Kidney epithelial cell (primary cell): ENCODE results near the gene TIMM10. TPM values are rescaled to one million over a fixed set of nuclear protein-coding genes. Genes with fewer than 3 reads are reported as not detected.

Experiments
- DNase-seq: peaks from one replicate; pipeline ENCODE4 v3.0.0-alpha.2; 2010; ENCODE audit warnings: low read depth
- H3K27me3 ChIP-seq: 2 replicates; pipeline ENCODE4 v1.6.0; 2011; ENCODE audit warnings: low read length; ENCODE audit not compliant: control insufficient read depth, insufficient read depth
- H3K36me3 ChIP-seq: 2 replicates; pipeline ENCODE4 v1.5.1; 2011; ENCODE audit warnings: low read length; ENCODE audit not compliant: control insufficient read depth, insufficient read depth
- H3K4me3 ChIP-seq: 2 replicates; pipeline ENCODE4 v1.5.1; 2011; ENCODE audit warnings: low read depth, mild to moderate bottlenecking, control low read depth, low read length
- total RNA-seq: library from RNA; depleted of rRNA; stranded (reverse); fragments of >200 nt; gene quantifications from 2 replicates; pipeline ENCODE4 v1.2.3, GENCODE V29; 2015
- TF ChIP-seq, protein P1 (sequence below): IDR thresholded peaks from 2 replicates; pipeline ENCODE4 v1.5.1; 2011; ENCODE audit warnings: mild to moderate bottlenecking, moderate library complexity, low read length, control low read depth, inconsistent platforms; ENCODE audit not compliant: insufficient read depth, poor library complexity, severe bottlenecking

Gene TIMM10
- total RNA-seq, 1 donor from 2014 or later, result 66.4 TPM

- no peak for DNase-seq
- Histone ChIP-seq H3K27me3 (peaks cover 43% of the 10 kb centered on the region), H3K36me3 (no peaks in the 10 kb centered on the region), H3K4me3 (peak overlapping the region; percentile 30)
- TF ChIP-seq, protein P1, sequence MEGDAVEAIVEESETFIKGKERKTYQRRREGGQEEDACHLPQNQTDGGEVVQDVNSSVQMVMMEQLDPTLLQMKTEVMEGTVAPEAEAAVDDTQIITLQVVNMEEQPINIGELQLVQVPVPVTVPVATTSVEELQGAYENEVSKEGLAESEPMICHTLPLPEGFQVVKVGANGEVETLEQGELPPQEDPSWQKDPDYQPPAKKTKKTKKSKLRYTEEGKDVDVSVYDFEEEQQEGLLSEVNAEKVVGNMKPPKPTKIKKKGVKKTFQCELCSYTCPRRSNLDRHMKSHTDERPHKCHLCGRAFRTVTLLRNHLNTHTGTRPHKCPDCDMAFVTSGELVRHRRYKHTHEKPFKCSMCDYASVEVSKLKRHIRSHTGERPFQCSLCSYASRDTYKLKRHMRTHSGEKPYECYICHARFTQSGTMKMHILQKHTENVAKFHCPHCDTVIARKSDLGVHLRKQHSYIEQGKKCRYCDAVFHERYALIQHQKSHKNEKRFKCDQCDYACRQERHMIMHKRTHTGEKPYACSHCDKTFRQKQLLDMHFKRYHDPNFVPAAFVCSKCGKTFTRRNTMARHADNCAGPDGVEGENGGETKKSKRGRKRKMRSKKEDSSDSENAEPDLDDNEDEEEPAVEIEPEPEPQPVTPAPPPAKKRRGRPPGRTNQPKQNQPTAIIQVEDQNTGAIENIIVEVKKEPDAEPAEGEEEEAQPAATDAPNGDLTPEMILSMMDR, result no peak
Observed at GRCh38 chr11:57481915-57482781, 48.4 kb downstream of the TIMM10 start.

GRCh38 chr11:57481315-57481714 is 49.2 kb downstream of the TIMM10 start:
- Histone ChIP-seq H3K4me3 (no peak overlapping the region), H3K36me3 (no peaks in the 10 kb centered on the region), H3K27me3 (peaks cover 50% of the 10 kb centered on the region)
- DNase-seq, result no peak
- TF ChIP-seq, protein P1, result no peak

DNA sequence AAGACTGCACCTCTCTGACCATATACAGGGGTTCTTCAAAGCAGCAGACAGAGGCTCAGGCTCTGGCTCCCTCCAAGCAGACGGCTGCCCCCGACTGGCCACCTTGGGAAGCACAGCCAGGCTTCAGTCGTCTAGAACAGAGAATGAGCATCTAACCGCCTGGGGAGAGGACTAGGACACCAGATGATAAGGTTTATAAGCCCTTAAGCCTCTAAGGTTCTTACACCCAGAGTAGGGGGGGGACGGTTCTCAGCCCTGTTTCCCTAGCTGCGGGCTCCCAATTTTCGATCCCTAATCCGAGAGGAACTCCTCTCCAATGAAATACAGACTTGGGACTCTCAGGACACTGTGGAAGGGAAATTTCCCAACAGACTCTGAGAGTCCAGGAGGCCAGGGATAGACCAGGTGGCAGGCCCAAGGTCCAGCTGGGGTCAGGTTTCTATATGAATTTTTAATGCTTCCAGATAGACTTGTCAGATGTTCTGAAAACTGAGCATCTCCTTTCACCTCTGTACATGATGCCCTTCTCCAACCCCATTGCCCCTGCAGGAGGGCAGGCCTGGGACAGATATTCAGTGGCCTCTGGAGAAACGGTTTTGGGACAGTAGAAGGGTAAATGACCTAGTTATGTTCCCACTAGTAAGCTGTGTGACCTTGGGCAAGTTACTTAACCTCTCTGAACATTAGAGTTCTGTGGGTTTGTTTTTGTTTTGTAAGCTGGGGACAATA is 50.0 kb downstream of the TIMM10 start:
- no peak for DNase-seq
- TF ChIP-seq, protein P1, result peak; percentile 80
- Histone ChIP-seq H3K36me3 (no peaks in the 10 kb centered on the region), H3K27me3 (peaks cover 58% of the 10 kb centered on the region), H3K4me3 (no peak overlapping the region)

DNA sequence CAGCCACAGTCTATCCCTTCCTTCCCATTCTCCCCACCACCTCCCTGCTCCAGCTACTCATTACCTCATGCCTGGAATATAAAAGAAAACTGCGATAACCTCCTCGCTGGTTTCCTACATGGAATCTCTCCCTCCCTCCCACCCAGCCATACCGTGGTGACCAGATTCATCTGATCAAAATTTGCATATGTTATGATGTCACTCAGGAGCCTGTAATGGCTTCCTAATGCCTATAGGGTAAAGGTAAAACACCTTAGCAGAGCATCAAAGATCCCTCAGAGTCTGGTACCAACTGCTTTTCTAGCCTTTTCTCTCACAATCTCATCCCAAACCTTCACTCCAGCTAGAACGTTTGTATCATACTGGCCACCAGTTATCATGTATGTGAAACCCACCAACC is 50.6 kb downstream of the TIMM10 start:
- H3K4me3 ChIP-seq, result no peak overlapping the region
- TF ChIP-seq, protein P1, result no peak
- no peaks in the 10 kb centered on the region for H3K36me3 ChIP-seq
- H3K27me3 ChIP-seq, result peaks cover 64% of the 10 kb centered on the region
- no peak for DNase-seq

- no peak for DNase-seq
- H3K27me3 ChIP-seq, result peaks cover 71% of the 10 kb centered on the region
- TF ChIP-seq, protein P1, result no peak
- H3K36me3 ChIP-seq, result no peaks in the 10 kb centered on the region
- no peak overlapping the region for H3K4me3 ChIP-seq
Observed at GRCh38 chr11:57479021-57479663, 51.4 kb downstream of the TIMM10 start.

Other genes with a start within 250 kb of the TIMM10 start
- 91.1 and 93.2 TPM in 2 replicates for gene TNKS1BP1, start 205.8 kb downstream of the TIMM10 start, total RNA-seq
- 129 and 156 TPM in 2 replicates for gene SSRP1, start 194.9 kb downstream of the TIMM10 start, total RNA-seq
- gene P2RX3, start 192.4 kb downstream of the TIMM10 start, total RNA-seq, result not detected in 2 replicates
- gene PRG3, start 149.6 kb downstream of the TIMM10 start, total RNA-seq, result not detected in 2 replicates
- gene PRG2, start 140.1 kb downstream of the TIMM10 start, total RNA-seq, result 0.33 TPM in 1 of 2 replicates, not detected in the other
- 108 and 155 TPM in 2 replicates for gene SLC43A3, start 103.6 kb downstream of the TIMM10 start, total RNA-seq
- 0.48 and 0.67 TPM in 2 replicates for gene RTN4RL2, start 70.2 kb downstream of the TIMM10 start, total RNA-seq
- 12.5 and 16.7 TPM in 2 replicates for gene SLC43A1, start 15.1 kb downstream of the TIMM10 start, total RNA-seq
- not detected in 2 replicates for gene SMTNL1, start 6.8 kb upstream of the TIMM10 start, total RNA-seq
- 44.0 and 47.1 TPM in 2 replicates for gene UBE2L6, start 36.9 kb upstream of the TIMM10 start, total RNA-seq
- gene SERPING1, start 66.9 kb upstream of the TIMM10 start, total RNA-seq, result 18.2 and 21.6 TPM in 2 replicates
- 1.4 TPM in 1 of 2 replicates, not detected in the other for gene YPEL4, start 119.2 kb upstream of the TIMM10 start, total RNA-seq
- 17.7 and 20.7 TPM in 2 replicates for gene CLP1, start 127.0 kb upstream of the TIMM10 start, total RNA-seq
- gene ZDHHC5, start 137.4 kb upstream of the TIMM10 start, total RNA-seq, result 62.4 and 69.2 TPM in 2 replicates
- gene MED19, start 181.5 kb upstream of the TIMM10 start, total RNA-seq, result 26.8 and 27.6 TPM in 2 replicates
- gene TMX2, start 181.8 kb upstream of the TIMM10 start, total RNA-seq, result 74.0 and 79.8 TPM in 2 replicates
- 249 and 278 TPM in 2 replicates for gene SELENOH, start 210.7 kb upstream of the TIMM10 start, total RNA-seq
- gene BTBD18, start 221.1 kb upstream of the TIMM10 start, total RNA-seq, result not detected in 2 replicates
- gene CTNND1, start 231.0 kb upstream of the TIMM10 start, total RNA-seq, result 103 and 105 TPM in 2 replicates